Neural progenitor cell (in vitro differentiated cells): ENCODE measurements around the gene VAV2. TPM values are rescaled to one million over a fixed set of nuclear protein-coding genes. Genes with fewer than 3 reads are reported as not detected.

Source experiments
- DNase-seq: peaks from one replicate; pipeline ENCODE4 v3.0.0-alpha.2; 2016; ENCODE audit warnings: low spot score
- H2AFZ ChIP-seq: fragments of 200-600 bp; sonication (generic); replicated peaks from 2 replicates; pipeline ENCODE4 v1.6.1; 2016; ENCODE audit warnings: antibody characterized with exemption
- H3F3A ChIP-seq: fragments of 200-600 bp; sonication (generic); 2 replicates; pipeline ENCODE4 v1.6.1; 2016; ENCODE audit warnings: antibody characterized with exemption, low read depth
- H3K27ac ChIP-seq: fragments of 200-600 bp; sonication (generic); 2 replicates; pipeline ENCODE4 v1.5.1; 2016; ENCODE audit warnings: mild to moderate bottlenecking
- H3K27me3 ChIP-seq: fragments of 200-600 bp; sonication (generic); 2 replicates; pipeline ENCODE4 v1.6.1; 2016; ENCODE audit warnings: mild to moderate bottlenecking, moderate library complexity
- H3K36me3 ChIP-seq: fragments of 200-600 bp; sonication (generic); 2 replicates; pipeline ENCODE4 v1.5.1; 2016
- H3K4me1 ChIP-seq: fragments of 200-600 bp; sonication (generic); 2 replicates; pipeline ENCODE4 v1.6.1; 2016; ENCODE audit warnings: mixed run types
- H3K4me2 ChIP-seq: fragments of 200-600 bp; sonication (generic); 2 replicates; pipeline ENCODE4 v1.6.1; 2016
- H3K4me3 ChIP-seq: fragments of 200-600 bp; sonication (generic); 2 replicates; pipeline ENCODE4 v1.5.1; 2016
- H3K79me2 ChIP-seq: fragments of 200-600 bp; sonication (generic); 2 replicates; pipeline ENCODE4 v1.6.1; 2016; ENCODE audit warnings: low read depth
- H3K9ac ChIP-seq: fragments of 200-600 bp; sonication (generic); 2 replicates; pipeline ENCODE4 v1.6.1; 2016
- H3K9me3 ChIP-seq: fragments of 200-600 bp; sonication (generic); 2 replicates; pipeline ENCODE4 v1.5.1; 2016; ENCODE audit warnings: low read depth
- H4K20me1 ChIP-seq: fragments of 200-600 bp; sonication (generic); 2 replicates; pipeline ENCODE4 v1.6.1; 2016; ENCODE audit warnings: low read depth
- H3K27ac Mint-ChIP-seq: 3 replicates; pipeline ENCODE4 v1.8.0; 2021; ENCODE audit warnings: mixed read lengths
- H3K27me3 Mint-ChIP-seq: 2 replicates; pipeline ENCODE4 v1.8.0; 2022; ENCODE audit warnings: low read depth, mild to moderate bottlenecking, inconsistent platforms, moderate library complexity, mixed read lengths; ENCODE audit not compliant: insufficient read depth
- H3K36me3 Mint-ChIP-seq: 3 replicates; pipeline ENCODE4 v1.8.0; 2021; ENCODE audit warnings: mixed read lengths
- H3K4me1 Mint-ChIP-seq: 3 replicates; pipeline ENCODE4 v1.8.0; 2021; ENCODE audit warnings: mixed read lengths
- H3K4me3 Mint-ChIP-seq: 3 replicates; pipeline ENCODE4 v1.8.0; 2021; ENCODE audit warnings: mild to moderate bottlenecking, moderate library complexity, mixed read lengths
- H3K9me3 Mint-ChIP-seq: 3 replicates; pipeline ENCODE4 v1.8.0; 2020; ENCODE audit warnings: mixed read lengths
- EZH2 ChIP-seq: fragments of 200-600 bp; sonication (generic); IDR thresholded peaks from 2 replicates; pipeline ENCODE4 v1.6.1; 2017; ENCODE audit warnings: antibody characterized with exemption, mild to moderate bottlenecking, moderate library complexity
- EZH2phosphoT487 ChIP-seq: fragments of 200-600 bp; sonication (generic); IDR thresholded peaks from 2 replicates; pipeline ENCODE4 v1.6.1; 2017; ENCODE audit warnings: antibody characterized with exemption
- total RNA-seq: library from RNA; depleted of rRNA; stranded (reverse); fragments of >200 nt; gene quantifications from 2 replicates; pipeline ENCODE4 v1.2.3, GENCODE V29; 2015; ENCODE audit warnings: low replicate concordance
- TF ChIP-seq, protein P1 (sequence below): fragments of 200-600 bp; sonication (generic); IDR thresholded peaks from 2 replicates; pipeline ENCODE4 v1.5.1; 2017; ENCODE audit warnings: antibody characterized with exemption, mild to moderate bottlenecking

The VAV2 gene
- total RNA-seq, 1 donor from 2014 or later: 12.9 TPM

DNA sequence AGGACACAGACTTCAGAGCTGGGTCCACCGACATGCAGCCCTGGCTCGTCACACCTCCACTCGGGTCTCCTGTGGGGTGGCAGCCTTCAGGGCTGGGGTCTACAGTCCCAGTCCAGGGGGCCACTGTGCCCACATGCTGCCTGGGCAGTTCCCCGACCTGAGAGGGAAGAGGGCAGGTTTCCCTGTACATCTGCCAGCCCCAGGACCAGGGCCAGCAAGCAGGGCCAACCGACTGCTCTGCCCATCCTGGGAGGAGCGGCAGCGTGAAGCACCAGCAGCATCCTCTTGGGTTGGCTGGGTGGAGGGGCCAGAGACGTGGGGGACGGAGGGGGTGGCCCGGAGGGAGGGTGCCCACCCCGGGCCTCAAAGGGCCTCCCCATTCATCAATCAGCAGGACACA is 133.4 kb downstream of the VAV2 start:
- no peak overlapping the region for H2AFZ ChIP-seq
- TF ChIP-seq, protein P1, sequence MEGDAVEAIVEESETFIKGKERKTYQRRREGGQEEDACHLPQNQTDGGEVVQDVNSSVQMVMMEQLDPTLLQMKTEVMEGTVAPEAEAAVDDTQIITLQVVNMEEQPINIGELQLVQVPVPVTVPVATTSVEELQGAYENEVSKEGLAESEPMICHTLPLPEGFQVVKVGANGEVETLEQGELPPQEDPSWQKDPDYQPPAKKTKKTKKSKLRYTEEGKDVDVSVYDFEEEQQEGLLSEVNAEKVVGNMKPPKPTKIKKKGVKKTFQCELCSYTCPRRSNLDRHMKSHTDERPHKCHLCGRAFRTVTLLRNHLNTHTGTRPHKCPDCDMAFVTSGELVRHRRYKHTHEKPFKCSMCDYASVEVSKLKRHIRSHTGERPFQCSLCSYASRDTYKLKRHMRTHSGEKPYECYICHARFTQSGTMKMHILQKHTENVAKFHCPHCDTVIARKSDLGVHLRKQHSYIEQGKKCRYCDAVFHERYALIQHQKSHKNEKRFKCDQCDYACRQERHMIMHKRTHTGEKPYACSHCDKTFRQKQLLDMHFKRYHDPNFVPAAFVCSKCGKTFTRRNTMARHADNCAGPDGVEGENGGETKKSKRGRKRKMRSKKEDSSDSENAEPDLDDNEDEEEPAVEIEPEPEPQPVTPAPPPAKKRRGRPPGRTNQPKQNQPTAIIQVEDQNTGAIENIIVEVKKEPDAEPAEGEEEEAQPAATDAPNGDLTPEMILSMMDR: no peak
- peaks cover 56% of the 10 kb centered on the region for H3K4me1 Mint-ChIP-seq
- peaks cover 8% of the 10 kb centered on the region for H3K4me1 ChIP-seq
- no peak overlapping the region for H3K27ac Mint-ChIP-seq
- no peak overlapping the region for H3K9ac ChIP-seq
- no peak overlapping the region for H3K4me3 Mint-ChIP-seq
- no peaks in the 10 kb centered on the region for H3K36me3 ChIP-seq
- H3K27me3 ChIP-seq: no peaks in the 10 kb centered on the region
- no peak overlapping the region for H3K4me3 ChIP-seq
- no peaks in the 10 kb centered on the region for H3K9me3 Mint-ChIP-seq
- no peaks in the 10 kb centered on the region for H3K9me3 ChIP-seq
- no peak for DNase-seq
- H3F3A ChIP-seq: no peaks in the 10 kb centered on the region
- no peak overlapping the region for H3K4me2 ChIP-seq
- peaks cover 24% of the 10 kb centered on the region for H3K36me3 Mint-ChIP-seq
- peaks cover 47% of the 10 kb centered on the region for H4K20me1 ChIP-seq
- no peaks in the 10 kb centered on the region for H3K79me2 ChIP-seq
- no peak overlapping the region for H3K27ac ChIP-seq
- peaks cover 6% of the 10 kb centered on the region for H3K27me3 Mint-ChIP-seq

DNA sequence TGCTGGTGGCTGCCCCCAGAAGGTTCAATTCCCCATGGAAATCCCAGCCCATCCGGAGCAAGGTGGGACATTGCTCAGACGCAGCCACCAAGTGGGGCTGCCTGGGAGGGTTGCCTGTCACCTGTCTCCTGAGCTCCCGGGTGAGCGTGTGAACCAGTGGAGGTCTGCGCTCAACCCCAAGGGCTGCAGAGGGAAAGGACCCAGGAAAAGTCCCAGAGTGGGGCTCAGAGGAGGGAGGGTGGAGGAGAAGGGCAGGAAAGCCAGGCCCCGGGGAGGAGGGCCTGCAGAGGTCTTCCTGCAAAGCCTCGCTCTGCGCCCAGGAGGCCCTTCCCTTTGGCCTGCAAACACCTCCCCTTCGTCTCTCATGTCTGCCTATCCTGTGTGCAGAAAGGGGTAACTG is 134.5 kb downstream of the VAV2 start:
- Histone ChIP-seq H3F3A (no peaks in the 10 kb centered on the region), H3K27me3 (no peaks in the 10 kb centered on the region), H3K4me1 (peaks cover 8% of the 10 kb centered on the region), H3K9ac (no peak overlapping the region), H2AFZ (no peak overlapping the region), H3K79me2 (no peaks in the 10 kb centered on the region), H3K9me3 (no peaks in the 10 kb centered on the region), H3K36me3 (no peaks in the 10 kb centered on the region), H4K20me1 (peaks cover 49% of the 10 kb centered on the region), H3K27ac (no peak overlapping the region), H3K4me3 (no peak overlapping the region), H3K4me2 (no peak overlapping the region)
- Mint-ChIP-seq H3K9me3 (no peaks in the 10 kb centered on the region), H3K4me1 (peaks cover 57% of the 10 kb centered on the region), H3K27me3 (peaks cover 6% of the 10 kb centered on the region), H3K4me3 (no peak overlapping the region), H3K36me3 (peaks cover 24% of the 10 kb centered on the region), H3K27ac (peak overlapping the region; percentile 82)
- no peak for DNase-seq
- TF ChIP-seq EZH2phosphoT487: no peak
- TF ChIP-seq, protein P1: no peak
- TF ChIP-seq EZH2: no peak

GRCh38 chr9:133856798-133857197 is 135.3 kb downstream of the VAV2 start:
- Histone ChIP-seq H4K20me1 (peaks cover 44% of the 10 kb centered on the region), H3F3A (no peaks in the 10 kb centered on the region), H3K4me1 (peaks cover 8% of the 10 kb centered on the region), H3K9ac (no peak overlapping the region), H3K79me2 (no peaks in the 10 kb centered on the region), H3K4me3 (no peak overlapping the region), H3K4me2 (no peak overlapping the region), H3K36me3 (no peaks in the 10 kb centered on the region), H3K27me3 (no peaks in the 10 kb centered on the region), H3K27ac (no peak overlapping the region), H2AFZ (no peak overlapping the region), H3K9me3 (no peaks in the 10 kb centered on the region)
- DNase-seq: no peak
- peaks cover 54% of the 10 kb centered on the region for H3K4me1 Mint-ChIP-seq
- TF ChIP-seq EZH2: no peak
- TF ChIP-seq, protein P1: no peak
- TF ChIP-seq EZH2phosphoT487: no peak
- H3K36me3 Mint-ChIP-seq: peaks cover 26% of the 10 kb centered on the region
- no peak overlapping the region for H3K27ac Mint-ChIP-seq
- peaks cover 6% of the 10 kb centered on the region for H3K27me3 Mint-ChIP-seq
- H3K4me3 Mint-ChIP-seq: no peak overlapping the region
- H3K9me3 Mint-ChIP-seq: no peaks in the 10 kb centered on the region
